Stomach (tissue), 4 donors: ENCODE data around the gene ZNF57.
A peak's percentile ranks its signal among the peaks of the same experiment; 100 is the strongest.

ENCODE experiments used
- CTCF ChIP-seq, 7 experiments: fragments of 450-650 bp in 4 of 7; fragments of 200-600 bp in 3 of 7; sonication (generic) in 3 of 7; IDR thresholded peaks; one replicate each; pipeline ENCODE4 v1.5.1; 2016 to 2019; ENCODE audit warnings: antibody characterized with exemption in 7 of 7, control low read depth in 2 of 7, mild to moderate bottlenecking in 1 of 7
- POLR2A ChIP-seq, 4 donors: fragments of 450-650 bp; IDR thresholded peaks; one replicate each; pipeline ENCODE4 v1.6.1; 2016; ENCODE audit warnings: antibody characterized with exemption in 4 of 4, control low read depth in 2 of 4, mild to moderate bottlenecking in 1 of 4, moderate library complexity in 1 of 4
- POLR2AphosphoS5 ChIP-seq, 3 donors: sonication (generic); formaldehyde crosslinking; IDR thresholded peaks; one replicate each; pipeline ENCODE4 v1.6.1; 2016; ENCODE audit warnings: antibody characterized with exemption in 3 of 3

- TF ChIP-seq POLR2A (IDR thresholded peaks at IDR 0.05) = peak in 2 of 4 donors; percentile 70 to 84
- no peak for TF ChIP-seq CTCF (IDR thresholded peaks at IDR 0.05)
- TF ChIP-seq POLR2AphosphoS5 (IDR thresholded peaks at IDR 0.05) = peak; percentile 46 to 98 (median 96)
These were observed 49.8 kb downstream of the ZNF57 start for GRCh38 chr19:2950286-2951124.
